Karpas-422 (cell line): ENCODE data around the gene USP7. TPM values are rescaled to one million over a fixed set of nuclear protein-coding genes. Genes with fewer than 3 reads are reported as not detected.
"Not testable (repeated sequence)": the region's sequence is repeated elsewhere in the genome, so short reads cannot be mapped to it uniquely, and the experiment has no call there.

Experiments used
- DNase-seq: peaks from one replicate; pipeline ENCODE4 v3.0.0-alpha.2; 2015
- H2AFZ ChIP-seq: fragments of 200-600 bp; sonication (generic); 2 replicates; pipeline ENCODE4 v1.6.1; 2014; ENCODE audit warnings: antibody characterized with exemption, low read length, mixed read lengths
- H3K27ac ChIP-seq: fragments of 200-600 bp; sonication (generic); 2 replicates; pipeline ENCODE4 v1.5.1; 2014; ENCODE audit warnings: mild to moderate bottlenecking, low read length, moderate library complexity
- H3K27me3 ChIP-seq: fragments of 200-600 bp; sonication (generic); 2 replicates; pipeline ENCODE4 v1.6.1; 2014; ENCODE audit warnings: low read length, mixed read lengths
- H3K36me3 ChIP-seq: fragments of 200-600 bp; sonication (generic); 2 replicates; pipeline ENCODE4 v1.6.1; 2014; ENCODE audit warnings: low read length, mixed read lengths; ENCODE audit not compliant: insufficient read depth
- H3K4me1 ChIP-seq: fragments of 200-600 bp; sonication (generic); 2 replicates; pipeline ENCODE4 v1.6.1; 2014; ENCODE audit warnings: mild to moderate bottlenecking, low read length, mixed read lengths
- H3K4me2 ChIP-seq: fragments of 200-600 bp; sonication (generic); 2 replicates; pipeline ENCODE4 v1.6.1; 2014; ENCODE audit warnings: low read length, low read depth, mild to moderate bottlenecking; ENCODE audit not compliant: poor library complexity, severe bottlenecking
- H3K4me3 ChIP-seq: fragments of 200-600 bp; sonication (generic); 2 replicates; pipeline ENCODE4 v1.5.1; 2014; ENCODE audit warnings: mild to moderate bottlenecking, antibody characterized with exemption, low read length, mixed read lengths
- H3K79me2 ChIP-seq: fragments of 200-600 bp; sonication (generic); 2 replicates; pipeline ENCODE4 v1.6.1; 2014; ENCODE audit warnings: mild to moderate bottlenecking, low read length, mixed read lengths
- H3K9ac ChIP-seq: fragments of 200-600 bp; sonication (generic); 2 replicates; pipeline ENCODE4 v1.6.0; 2014; ENCODE audit warnings: low read length
- H3K9me2 ChIP-seq: fragments of 200-600 bp; sonication (generic), shearing (Covaris generic); replicated peaks from 2 replicates; pipeline ENCODE4 v1.6.0; 2014; ENCODE audit warnings: mild to moderate bottlenecking, low read length, moderate library complexity; ENCODE audit not compliant: insufficient read depth
- H3K9me3 ChIP-seq: fragments of 300-700, 200-600 bp; sonication (generic); 2 replicates; pipeline ENCODE4 v1.6.1; 2014; ENCODE audit warnings: low read length, mixed read lengths
- H4K20me1 ChIP-seq: fragments of 200-600 bp; sonication (generic); 2 replicates; pipeline ENCODE4 v1.6.1; 2014; ENCODE audit warnings: mild to moderate bottlenecking, antibody characterized with exemption, low read length, low read depth; ENCODE audit not compliant: insufficient read depth
- total RNA-seq: library from RNA; depleted of rRNA; stranded (reverse); fragments of >200 nt; shearing (Covaris generic); gene quantifications from 2 replicates; pipeline ENCODE4 v1.2.3, GENCODE V29; 2014; ENCODE audit warnings: low replicate concordance

The USP7 gene
- total RNA-seq, 1 experiment from 2014 or later = 42.5 TPM

DNA sequence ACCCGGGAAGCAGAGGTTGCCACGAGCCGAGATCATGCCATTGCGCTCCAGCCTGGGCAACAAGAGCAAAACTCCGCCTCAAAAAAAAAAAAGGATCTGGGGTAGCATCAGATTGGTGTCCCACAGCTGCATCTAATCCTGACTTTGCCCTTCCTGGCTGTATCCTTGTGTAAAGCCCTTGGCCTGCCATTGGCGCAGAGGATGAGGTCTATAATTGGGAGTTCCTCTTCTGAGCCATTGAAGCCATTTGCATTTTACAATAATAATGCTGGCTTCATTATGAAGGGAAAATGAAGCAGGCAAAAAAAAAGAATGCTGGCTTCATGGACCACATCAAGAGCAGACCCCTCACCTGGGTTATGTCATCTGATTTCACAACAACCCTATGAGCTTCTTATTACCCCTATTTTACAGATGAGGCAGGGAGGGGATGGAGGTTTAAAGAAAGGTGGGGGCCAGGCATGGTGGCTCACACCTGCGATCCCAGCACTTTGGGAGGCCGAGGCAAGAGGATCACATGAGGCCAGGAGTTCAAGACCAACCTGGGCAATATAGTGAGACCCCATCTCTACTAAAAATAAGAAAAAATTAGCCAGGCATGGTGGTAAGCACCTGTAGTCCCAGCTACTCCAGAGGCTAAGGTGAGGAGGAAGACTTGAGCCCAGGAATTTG is 82.7 kb downstream of the USP7 start:
- Histone ChIP-seq H3K27ac (no peak overlapping the region), H3K4me2 (no peak overlapping the region), H3K79me2 (no peaks in the 10 kb centered on the region), H3K36me3 (no peaks in the 10 kb centered on the region), H2AFZ (no peak overlapping the region), H4K20me1 (peaks cover 9% of the 10 kb centered on the region; the same call in 1 of the 2 replicates), H3K9me3 (no peaks in the 10 kb centered on the region), H3K9me2 (no peaks in the 10 kb centered on the region), H3K27me3 (no peaks in the 10 kb centered on the region), H3K4me1 (peaks cover 18% of the 10 kb centered on the region), H3K9ac (no peak overlapping the region), H3K4me3 (no peak overlapping the region)
- peak; percentile 67 for DNase-seq

- H3K27me3 ChIP-seq = no peaks in the 10 kb centered on the region
- no peak for DNase-seq
- H2AFZ ChIP-seq = no peak overlapping the region
- H3K9me3 ChIP-seq = no peaks in the 10 kb centered on the region
- no peak overlapping the region for H3K4me3 ChIP-seq
- no peaks in the 10 kb centered on the region for H4K20me1 ChIP-seq
- no peak overlapping the region for H3K9ac ChIP-seq
- no peak overlapping the region for H3K4me2 ChIP-seq
- peaks cover 18% of the 10 kb centered on the region for H3K4me1 ChIP-seq
- H3K9me2 ChIP-seq = no peaks in the 10 kb centered on the region
- H3K79me2 ChIP-seq = no peaks in the 10 kb centered on the region
- H3K27ac ChIP-seq = no peak overlapping the region
- no peaks in the 10 kb centered on the region for H3K36me3 ChIP-seq
Measured at GRCh38 chr16:8878523-8878911, 85.2 kb downstream of the USP7 start.

DNA sequence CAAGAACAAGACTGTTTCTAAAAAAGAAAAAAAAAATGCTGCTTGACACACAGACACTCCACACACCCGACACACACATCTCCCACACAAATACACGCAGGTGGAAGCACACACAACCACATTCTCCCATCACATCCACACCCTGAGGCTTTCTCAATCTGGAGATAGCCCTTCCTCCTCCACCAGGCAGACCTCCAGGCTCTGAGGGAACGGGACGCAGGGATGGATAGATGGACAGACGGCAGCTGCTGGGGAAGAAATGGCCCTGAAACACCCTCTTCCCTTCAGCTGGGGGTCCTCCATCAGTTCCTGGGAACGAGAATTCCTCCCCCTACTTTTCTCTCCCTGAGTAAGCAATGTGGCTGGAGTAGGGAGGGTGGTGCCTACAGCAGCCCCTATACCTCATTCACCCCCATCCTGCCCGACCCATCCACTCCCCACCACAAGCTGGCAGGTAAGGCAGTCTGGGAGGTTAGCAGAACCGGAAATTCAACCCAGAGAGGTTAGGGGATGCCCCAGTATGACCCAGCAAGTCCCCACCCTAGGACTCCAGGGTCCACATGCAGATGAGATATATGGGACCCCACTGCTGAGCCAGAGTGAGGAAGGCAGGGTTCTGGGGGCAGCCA is 85.7 kb downstream of the USP7 start:
- no peak overlapping the region for H3K4me2 ChIP-seq
- no peaks in the 10 kb centered on the region for H4K20me1 ChIP-seq
- no peak for DNase-seq
- no peak overlapping the region for H3K27ac ChIP-seq
- no peak overlapping the region for H3K9ac ChIP-seq
- H2AFZ ChIP-seq = no peak overlapping the region
- no peaks in the 10 kb centered on the region for H3K36me3 ChIP-seq
- no peaks in the 10 kb centered on the region for H3K9me2 ChIP-seq
- H3K4me3 ChIP-seq = no peak overlapping the region
- H3K4me1 ChIP-seq = peaks cover 18% of the 10 kb centered on the region
- no peaks in the 10 kb centered on the region for H3K79me2 ChIP-seq
- H3K27me3 ChIP-seq = no peaks in the 10 kb centered on the region
- H3K9me3 ChIP-seq = no peaks in the 10 kb centered on the region

- DNase-seq = not testable (repeated sequence)
Measured at GRCh38 chr16:8875317-8875716, 88.4 kb downstream of the USP7 start.

GRCh38 chr16:8874388-8874787 is 89.3 kb downstream of the USP7 start:
- Histone ChIP-seq H3K9ac (no peak overlapping the region), H3K27me3 (no peaks in the 10 kb centered on the region), H2AFZ (no peak overlapping the region), H4K20me1 (no peaks in the 10 kb centered on the region), H3K4me3 (no peak overlapping the region), H3K4me1 (peaks cover 21% of the 10 kb centered on the region), H3K9me2 (no peaks in the 10 kb centered on the region), H3K27ac (no peak overlapping the region), H3K79me2 (no peaks in the 10 kb centered on the region), H3K9me3 (no peaks in the 10 kb centered on the region), H3K4me2 (no peak overlapping the region), H3K36me3 (no peaks in the 10 kb centered on the region)
- no peak for DNase-seq

More at GRCh38 chr16:8875317-8875716, 88.4 kb downstream of the USP7 start:
- H3K4me1 ChIP-seq = peaks cover 16% of the 10 kb centered on the region
- not testable (repeated sequence) for H3K4me3 ChIP-seq, H3K79me2 ChIP-seq, H3K27me3 ChIP-seq, H3K4me2 ChIP-seq, H3K9me2 ChIP-seq, H3K27ac ChIP-seq, H2AFZ ChIP-seq, H4K20me1 ChIP-seq, H3K9ac ChIP-seq, H3K36me3 ChIP-seq, H3K9me3 ChIP-seq

DNA sequence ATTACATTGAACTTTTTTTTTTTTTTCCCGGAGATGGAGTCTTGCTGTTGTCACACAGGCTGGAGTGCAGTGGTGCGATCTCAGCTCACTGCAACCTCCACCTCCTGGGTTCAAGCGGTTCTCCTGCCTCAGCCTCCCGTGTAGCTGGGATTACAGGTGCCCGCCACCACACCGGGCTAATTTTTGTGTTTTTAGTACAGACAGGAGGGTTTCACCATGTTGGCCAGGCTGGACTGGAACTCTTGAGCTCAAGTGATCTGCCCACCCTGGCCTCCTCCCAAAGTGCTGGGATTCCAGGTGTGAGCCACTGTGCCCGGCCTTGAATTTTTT is 89.9 kb downstream of the USP7 start:
- not testable (repeated sequence) for H3K4me3 ChIP-seq, H3K9me3 ChIP-seq, H3K79me2 ChIP-seq, H3K36me3 ChIP-seq, H4K20me1 ChIP-seq, H2AFZ ChIP-seq, H3K27ac ChIP-seq, H3K27me3 ChIP-seq, H3K4me2 ChIP-seq, H3K9me2 ChIP-seq, DNase-seq, H3K9ac ChIP-seq
- peaks cover 24% of the 10 kb centered on the region for H3K4me1 ChIP-seq

GRCh38 chr16:8872967-8873865 is 90.5 kb downstream of the USP7 start:
- Histone ChIP-seq H3K4me1 (peaks cover 24% of the 10 kb centered on the region), H4K20me1 (no peaks in the 10 kb centered on the region), H3K27ac (no peak overlapping the region), H3K27me3 (no peaks in the 10 kb centered on the region), H3K4me3 (no peak overlapping the region), H3K36me3 (no peaks in the 10 kb centered on the region), H3K9me2 (no peaks in the 10 kb centered on the region), H3K9me3 (no peaks in the 10 kb centered on the region), H3K4me2 (no peak overlapping the region), H3K9ac (no peak overlapping the region), H2AFZ (no peak overlapping the region), H3K79me2 (no peaks in the 10 kb centered on the region)
- DNase-seq = no peak

DNA sequence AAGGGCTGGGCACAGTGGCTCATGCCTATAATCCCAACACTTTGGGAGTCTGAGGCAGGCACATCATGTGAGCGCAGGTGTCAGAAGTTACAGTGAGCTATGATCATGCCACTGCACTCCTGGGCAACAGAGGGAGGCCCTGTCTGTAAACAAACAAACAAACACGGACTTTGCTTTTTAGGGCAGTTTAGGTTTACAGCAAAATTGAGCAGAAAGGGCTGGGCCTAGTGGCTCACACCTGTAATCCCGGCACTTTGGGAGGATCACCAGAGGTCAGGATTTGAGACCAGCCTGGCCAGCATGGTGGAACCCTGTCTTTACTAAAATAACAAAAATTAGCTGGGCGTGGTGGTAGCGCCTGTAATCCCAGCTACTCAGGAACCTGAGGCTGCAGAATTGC is 91.6 kb downstream of the USP7 start:
- no peak overlapping the region for H3K9ac ChIP-seq
- no peak overlapping the region for H3K4me3 ChIP-seq
- H3K9me2 ChIP-seq = no peaks in the 10 kb centered on the region
- no peaks in the 10 kb centered on the region for H3K27me3 ChIP-seq
- H3K4me2 ChIP-seq = no peak overlapping the region
- H3K4me1 ChIP-seq = peaks cover 30% of the 10 kb centered on the region
- H3K27ac ChIP-seq = peak overlapping the region; percentile 81; the same call in 1 of the 2 replicates
- peaks cover 10% of the 10 kb centered on the region for H3K79me2 ChIP-seq
- no peaks in the 10 kb centered on the region for H3K9me3 ChIP-seq
- H3K36me3 ChIP-seq = no peaks in the 10 kb centered on the region
- H4K20me1 ChIP-seq = 0 out of 2 replicates have a peak, but pooled peaks cover 3% of the 10 kb centered on the region
- no peak overlapping the region for H2AFZ ChIP-seq
- no peak for DNase-seq
